ENCODE measurements around the gene RPUSD2.

The RPUSD2 gene, protein sequence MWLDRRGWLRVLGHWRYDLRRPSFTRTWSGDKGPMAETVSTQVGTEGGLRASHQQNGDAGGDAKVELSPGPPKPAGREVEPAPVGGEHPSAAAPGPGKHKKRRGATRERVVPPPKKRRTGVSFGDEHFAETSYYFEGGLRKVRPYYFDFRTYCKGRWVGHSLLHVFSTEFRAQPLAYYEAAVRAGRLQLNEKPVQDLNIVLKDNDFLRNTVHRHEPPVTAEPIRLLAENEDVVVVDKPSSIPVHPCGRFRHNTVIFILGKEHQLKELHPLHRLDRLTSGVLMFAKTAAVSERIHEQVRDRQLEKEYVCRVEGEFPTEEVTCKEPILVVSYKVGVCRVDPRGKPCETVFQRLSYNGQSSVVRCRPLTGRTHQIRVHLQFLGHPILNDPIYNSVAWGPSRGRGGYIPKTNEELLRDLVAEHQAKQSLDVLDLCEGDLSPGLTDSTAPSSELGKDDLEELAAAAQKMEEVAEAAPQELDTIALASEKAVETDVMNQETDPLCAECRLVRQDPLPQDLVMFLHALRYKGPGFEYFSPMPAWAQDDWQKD

DNA sequence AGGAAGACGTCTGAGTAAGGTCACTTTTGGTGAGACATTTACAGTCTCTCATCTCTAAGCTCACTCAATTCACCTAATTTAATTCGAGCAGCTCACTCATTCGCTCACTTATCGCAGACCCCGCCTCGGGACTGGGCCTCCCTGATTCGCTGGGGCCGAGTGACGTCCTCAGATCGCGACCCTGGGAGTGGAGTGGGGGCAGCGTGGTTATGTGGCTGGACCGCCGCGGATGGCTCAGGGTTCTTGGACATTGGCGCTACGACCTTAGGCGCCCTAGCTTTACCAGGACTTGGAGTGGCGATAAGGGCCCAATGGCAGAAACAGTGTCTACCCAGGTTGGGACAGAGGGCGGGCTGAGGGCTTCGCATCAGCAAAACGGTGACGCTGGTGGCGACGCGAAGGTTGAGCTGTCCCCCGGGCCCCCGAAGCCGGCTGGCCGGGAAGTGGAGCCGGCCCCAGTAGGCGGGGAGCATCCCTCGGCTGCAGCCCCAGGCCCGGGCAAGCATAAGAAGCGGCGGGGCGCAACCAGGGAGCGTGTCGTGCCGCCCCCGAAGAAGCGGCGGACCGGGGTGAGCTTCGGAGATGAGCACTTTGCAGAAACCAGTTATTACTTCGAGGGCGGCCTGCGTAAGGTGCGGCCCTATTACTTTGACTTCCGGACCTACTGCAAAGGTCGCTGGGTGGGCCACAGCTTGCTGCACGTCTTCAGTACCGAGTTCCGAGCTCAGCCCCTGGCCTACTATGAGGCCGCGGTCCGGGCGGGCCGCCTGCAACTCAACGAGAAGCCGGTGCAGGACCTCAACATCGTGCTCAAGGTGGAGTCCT lies at the start of gene RPUSD2:
Gene RPUSD2 (plus strand): TSS at position 171 of the 825 bp plus-strand sequence. CDS start 39 bp downstream, at position 210.
- TF ChIP-seq, protein P1, sequence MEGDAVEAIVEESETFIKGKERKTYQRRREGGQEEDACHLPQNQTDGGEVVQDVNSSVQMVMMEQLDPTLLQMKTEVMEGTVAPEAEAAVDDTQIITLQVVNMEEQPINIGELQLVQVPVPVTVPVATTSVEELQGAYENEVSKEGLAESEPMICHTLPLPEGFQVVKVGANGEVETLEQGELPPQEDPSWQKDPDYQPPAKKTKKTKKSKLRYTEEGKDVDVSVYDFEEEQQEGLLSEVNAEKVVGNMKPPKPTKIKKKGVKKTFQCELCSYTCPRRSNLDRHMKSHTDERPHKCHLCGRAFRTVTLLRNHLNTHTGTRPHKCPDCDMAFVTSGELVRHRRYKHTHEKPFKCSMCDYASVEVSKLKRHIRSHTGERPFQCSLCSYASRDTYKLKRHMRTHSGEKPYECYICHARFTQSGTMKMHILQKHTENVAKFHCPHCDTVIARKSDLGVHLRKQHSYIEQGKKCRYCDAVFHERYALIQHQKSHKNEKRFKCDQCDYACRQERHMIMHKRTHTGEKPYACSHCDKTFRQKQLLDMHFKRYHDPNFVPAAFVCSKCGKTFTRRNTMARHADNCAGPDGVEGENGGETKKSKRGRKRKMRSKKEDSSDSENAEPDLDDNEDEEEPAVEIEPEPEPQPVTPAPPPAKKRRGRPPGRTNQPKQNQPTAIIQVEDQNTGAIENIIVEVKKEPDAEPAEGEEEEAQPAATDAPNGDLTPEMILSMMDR (IDR thresholded peaks at IDR 0.05; ENCODE audit: low read depth, low read length, missing control alignments): no peak
- H3K4me3 ChIP-seq (ENCODE audit: low read depth, low read length): peak within 1 kb of the TSS; percentile 97
- DNase-seq (ENCODE audit: low read depth): peak; percentile 72

DNA sequence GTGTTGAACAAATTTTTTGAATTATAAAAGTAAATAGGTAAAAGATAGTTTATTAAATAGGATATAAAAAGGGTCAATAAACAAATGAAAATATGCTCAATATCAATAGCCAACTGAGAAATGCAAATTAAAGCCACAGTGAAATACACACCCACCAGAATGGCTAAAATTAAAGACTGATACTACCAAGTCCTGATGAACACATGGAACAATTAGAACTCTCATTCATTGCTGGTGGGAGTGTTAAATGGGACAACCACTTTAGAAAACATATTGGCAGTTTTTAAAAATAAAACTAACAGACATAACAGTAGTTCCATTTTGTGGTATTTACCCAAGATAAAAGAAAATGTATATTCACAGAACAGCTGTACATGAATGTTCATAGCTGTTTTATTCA lies 45.5 kb upstream of the RPUSD2 start:
- H3K4me3 ChIP-seq (ENCODE audit: low read depth, low read length): no peak overlapping the region
- DNase-seq (ENCODE audit: low read depth): no peak
- TF ChIP-seq, protein P1 (IDR thresholded peaks at IDR 0.05; ENCODE audit: low read depth, low read length, missing control alignments): no peak

DNA sequence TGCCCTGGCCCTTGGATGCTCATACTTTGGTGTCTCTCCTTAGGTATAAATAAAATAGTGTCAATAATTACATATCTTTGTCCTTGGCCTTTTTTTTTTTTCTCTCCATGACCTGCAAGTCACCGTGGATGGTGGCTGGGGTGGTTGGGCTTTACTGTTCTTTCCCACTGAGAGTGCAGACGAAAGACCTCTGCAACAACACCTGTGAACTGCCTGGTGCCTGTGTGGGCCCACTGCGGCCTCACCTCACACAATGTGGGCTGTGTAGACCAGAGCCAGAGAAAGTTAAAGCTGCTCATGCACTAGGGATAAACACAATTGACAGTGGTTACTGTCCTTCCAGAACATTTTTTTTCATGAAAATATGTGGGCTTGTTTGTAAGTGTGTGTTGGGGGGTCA lies 43.2 kb upstream of the RPUSD2 start:
- no peak for DNase-seq (ENCODE audit: low read depth)
- H3K4me3 ChIP-seq (ENCODE audit: low read depth, low read length): no peak overlapping the region

DNA sequence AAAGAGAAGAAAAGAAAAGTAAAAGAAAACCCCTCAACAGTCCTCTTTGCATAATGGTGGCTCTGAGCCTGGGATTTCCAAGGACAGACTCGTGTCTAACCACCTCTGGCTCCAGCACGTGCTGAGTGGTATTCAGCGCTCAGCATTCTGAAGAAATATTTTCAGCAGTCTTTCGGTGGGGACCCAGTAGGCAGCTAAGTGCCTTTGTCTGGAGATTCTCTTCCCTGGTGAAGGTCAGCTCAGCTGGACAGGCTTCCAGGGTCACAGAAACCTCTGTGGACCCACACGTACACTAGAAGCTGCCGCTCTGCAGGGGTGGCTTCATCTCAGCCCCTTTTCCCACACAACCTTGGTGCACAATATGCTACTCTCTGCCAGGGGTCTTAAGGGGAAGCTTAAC lies 40.3 kb upstream of the RPUSD2 start:
- no peak overlapping the region for H3K4me3 ChIP-seq (ENCODE audit: low read depth, low read length)
- TF ChIP-seq, protein P1 (IDR thresholded peaks at IDR 0.05; ENCODE audit: low read depth, low read length, missing control alignments): no peak
- no peak for DNase-seq (ENCODE audit: low read depth)

More for the DNA sequence above, 43.2 kb upstream of the RPUSD2 start:
- TF ChIP-seq, protein P1 (IDR thresholded peaks at IDR 0.05; ENCODE audit: low read depth, low read length, missing control alignments): no peak

DNA sequence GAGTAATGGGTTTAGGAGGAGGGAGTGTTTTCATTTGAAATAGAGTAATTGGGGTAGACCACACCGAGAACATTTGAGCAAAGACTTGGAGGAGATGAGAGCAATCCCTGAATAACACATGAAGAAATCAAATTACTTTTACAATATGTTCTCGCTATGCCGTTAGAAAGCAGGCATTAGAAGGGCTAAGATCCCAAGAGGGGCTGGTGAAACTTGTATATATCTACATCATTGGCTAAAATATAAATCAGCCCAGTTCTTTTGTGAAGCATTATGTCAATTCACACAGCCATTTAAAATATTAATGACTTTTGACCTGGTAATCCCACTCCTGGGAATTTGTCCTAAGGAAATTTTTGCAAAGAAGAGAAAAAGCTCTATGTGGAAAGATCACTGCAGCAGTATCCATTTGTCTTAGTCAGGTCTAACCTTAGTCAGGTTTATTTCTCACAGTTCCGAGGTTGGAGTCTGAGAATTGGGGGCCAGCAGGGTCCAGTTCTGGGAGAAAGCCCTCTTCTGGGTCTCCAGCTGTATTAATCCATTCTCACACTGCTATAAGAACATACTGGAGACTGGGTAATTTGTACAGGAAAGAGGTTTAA lies 35.2 kb upstream of the RPUSD2 start:
- H3K4me3 ChIP-seq (ENCODE audit: low read depth, low read length): no peak overlapping the region
- no peak for DNase-seq (ENCODE audit: low read depth)
- TF ChIP-seq, protein P1 (IDR thresholded peaks at IDR 0.05; ENCODE audit: low read depth, low read length, missing control alignments): no peak

DNA sequence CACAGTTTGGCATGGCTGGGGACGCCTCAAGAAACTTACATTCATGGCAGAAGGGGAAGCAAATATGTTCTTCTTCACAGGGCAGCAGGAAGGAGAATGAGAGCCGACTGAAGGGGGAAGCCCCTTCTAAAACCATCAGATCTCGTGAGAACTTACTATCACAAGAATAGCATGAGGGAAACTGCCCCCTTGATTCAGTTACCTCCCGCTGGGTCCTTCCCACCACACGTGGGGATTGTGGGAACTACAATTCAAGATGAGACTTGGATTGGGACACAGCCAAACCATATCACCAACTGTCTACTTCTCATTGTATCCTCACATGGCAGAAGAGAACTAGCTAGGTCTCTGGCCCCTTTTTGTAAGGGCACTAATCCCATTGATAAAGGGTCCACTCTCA lies 34.7 kb upstream of the RPUSD2 start:
- TF ChIP-seq, protein P1 (IDR thresholded peaks at IDR 0.05; ENCODE audit: low read depth, low read length, missing control alignments): no peak
- DNase-seq (ENCODE audit: low read depth): no peak
- no peak overlapping the region for H3K4me3 ChIP-seq (ENCODE audit: low read depth, low read length)
